Tibial artery (tissue), 4 donors: ENCODE results near the gene LCK.

ENCODE experiments used
- DNase-seq, 2 donors: peaks; one replicate each; pipeline ENCODE4 v3.0.0-alpha.2; 2019
- H3K27ac ChIP-seq, 2 donors: fragments of 200-600 bp; sonication (generic) in 1 of 2; 1 replicate in 1 of 2; 2 replicates in 1 of 2; pipeline ENCODE4 v1.5.1; 2018 to 2019; ENCODE audit warnings: mild to moderate bottlenecking in 1 of 2
- H3K27me3 ChIP-seq, 2 donors: fragments of 200-600 bp; sonication (generic) in 1 of 2; one replicate each; pipeline versions ENCODE4 v1.5.1 to v1.6.0; 2016 to 2019
- H3K36me3 ChIP-seq, 3 donors: fragments of 200-600 bp; sonication (generic) in 2 of 3; one replicate each; pipeline ENCODE4 v1.5.1; 2016 to 2019; ENCODE audit warnings: mild to moderate bottlenecking in 2 of 3
- H3K4me1 ChIP-seq, 4 donors: fragments of 200-600 bp; sonication (generic) in 2 of 4; 1 replicate in 3 of 4; 2 replicates in 1 of 4; pipeline ENCODE4 v1.5.1; 2016 to 2019
- H3K4me3 ChIP-seq, 2 donors: fragments of 200-600 bp; sonication (generic) in 1 of 2; 1 replicate in 1 of 2; 2 replicates in 1 of 2; pipeline ENCODE4 v1.5.1; 2018 to 2019; ENCODE audit warnings: mild to moderate bottlenecking in 2 of 2
- H3K9me3 ChIP-seq, 3 donors: fragments of 200-600 bp; sonication (generic) in 1 of 3; one replicate each; pipeline ENCODE4 v1.5.1; 2016 to 2019
- CTCF ChIP-seq, 2 experiments: fragments of 200-600 bp in 1 of 2; fragments of 450-650 bp in 1 of 2; IDR thresholded peaks; one replicate each; pipeline ENCODE4 v1.5.1; 2017 to 2019; ENCODE audit warnings: antibody characterized with exemption in 2 of 2, mild to moderate bottlenecking in 1 of 2, moderate library complexity in 1 of 2
- intact Hi-C: fragments of 100-400 bp; cut with DNase I; formaldehyde crosslinking; loops from one replicate; pipeline ENCODE4 v1.15.0; 2023; ENCODE audit warnings: low total_unique reads

Gene LCK

GRCh38 chr1:32311709-32312393 is 60.8 kb downstream of the LCK start:
- no peak overlapping the region for H3K27ac ChIP-seq
- peaks cover 0 to 4% (median 0%) of the 10 kb centered on the region in 4 donors for H3K4me1 ChIP-seq
- no peaks in the 10 kb centered on the region for H3K27me3 ChIP-seq
- peaks cover 3 to 14% (median 4%) of the 10 kb centered on the region in 3 donors for H3K36me3 ChIP-seq
- no peak for TF ChIP-seq CTCF (IDR thresholded peaks at IDR 0.05)
- H3K9me3 ChIP-seq = no peaks in the 10 kb centered on the region
- intact Hi-C loops = no loop called here
- H3K4me3 ChIP-seq = no peak overlapping the region
- DNase-seq = no peak

- Histone ChIP-seq H3K4me1 (no peaks in the 10 kb centered on the region), H3K9me3 (no peaks in the 10 kb centered on the region), H3K27ac (no peak overlapping the region), H3K36me3 (peaks cover 16 to 53% (median 23%) of the 10 kb centered on the region in 3 donors), H3K27me3 (no peaks in the 10 kb centered on the region), H3K4me3 (no peak overlapping the region)
- no peak for DNase-seq
- intact Hi-C loops = no loop called here
- no peak for TF ChIP-seq CTCF (IDR thresholded peaks at IDR 0.05)
Measured at GRCh38 chr1:32316903-32317277, 65.8 kb downstream of the LCK start.

GRCh38 chr1:32318127-32318869 is 67.2 kb downstream of the LCK start:
- Histone ChIP-seq H3K27ac (no peak overlapping the region), H3K4me1 (no peaks in the 10 kb centered on the region), H3K27me3 (no peaks in the 10 kb centered on the region), H3K36me3 (peaks cover 16 to 64% (median 23%) of the 10 kb centered on the region in 3 donors), H3K4me3 (no peak overlapping the region), H3K9me3 (no peaks in the 10 kb centered on the region)
- TF ChIP-seq CTCF (IDR thresholded peaks at IDR 0.05) = no peak
- intact Hi-C loops = no loop called here
- DNase-seq = no peak

- H3K4me1 ChIP-seq = no peaks in the 10 kb centered on the region
- H3K4me3 ChIP-seq = no peak overlapping the region
- no peaks in the 10 kb centered on the region for H3K9me3 ChIP-seq
- no peaks in the 10 kb centered on the region for H3K27me3 ChIP-seq
- no peak for TF ChIP-seq CTCF (IDR thresholded peaks at IDR 0.05)
- no peak overlapping the region for H3K27ac ChIP-seq
- DNase-seq = no peak
- peaks cover 40 to 88% (median 44%) of the 10 kb centered on the region in 3 donors for H3K36me3 ChIP-seq
- intact Hi-C loops = no loop called here
Measured at GRCh38 chr1:32321712-32322291, 70.7 kb downstream of the LCK start.

- H3K27ac ChIP-seq = no peak overlapping the region
- H3K4me1 ChIP-seq = no peaks in the 10 kb centered on the region
- no peak overlapping the region for H3K4me3 ChIP-seq
- peaks cover 74 to 99% (median 75%) of the 10 kb centered on the region in 3 donors for H3K36me3 ChIP-seq
- intact Hi-C loops = no loop called here
- DNase-seq = no peak
- H3K9me3 ChIP-seq = no peaks in the 10 kb centered on the region
- H3K27me3 ChIP-seq = no peaks in the 10 kb centered on the region
- no peak for TF ChIP-seq CTCF (IDR thresholded peaks at IDR 0.05)
Measured at GRCh38 chr1:32327204-32327603, 76.1 kb downstream of the LCK start.
